ENCODE data around the gene BTBD19.
A peak's percentile ranks its signal among the peaks of the same experiment; 100 is the strongest.

GRCh38 chr1:44819608-44820327 lies 11.4 kb downstream of the BTBD19 start:
- no peak for TF ChIP-seq RCOR1 (IDR thresholded peaks at IDR 0.05; ENCODE audit: low read depth, low read length)
- TF ChIP-seq POLR2A (IDR thresholded peaks at IDR 0.05; ENCODE audit: low read length), result peak; percentile 93
- TF ChIP-seq MAX (IDR thresholded peaks at IDR 0.05), result no peak
- TF ChIP-seq CTCF (IDR thresholded peaks at IDR 0.05), result no peak; the same call in 2 of the 3 replicates
- no peak for TF ChIP-seq HDAC2 (IDR thresholded peaks at IDR 0.05)
- no peak for TF ChIP-seq EP300 (IDR thresholded peaks at IDR 0.05)
- TF ChIP-seq SREBF2 (IDR thresholded peaks at IDR 0.05), result no peak
- TF ChIP-seq ZC3H11A (IDR thresholded peaks at IDR 0.05), result no peak
